ENCODE measurements around the gene ESRRA. TPM values are rescaled to one million over a fixed set of nuclear protein-coding genes. Genes with fewer than 3 reads are reported as not detected.
A peak's percentile ranks its signal among the peaks of the same experiment; 100 is the strongest.

The ESRRA gene
- total and polyA plus RNA-seq, 2 of the 8 experiments (the other 6 are each of a cell fraction or from before 2014, with no cell fraction given) = 18.2 to 37.0 TPM

- no peak overlapping the region for H3K18ac ChIP-seq (ENCODE audit: extremely low read depth, low read length)
- no peak overlapping the region for H3K4ac ChIP-seq (replicated peaks; ENCODE audit: insufficient read length, low read depth, low read length)
- H2BK20ac ChIP-seq (ENCODE audit: low read length) = no peak overlapping the region
- no peaks in the 10 kb centered on the region for H3K9me3 ChIP-seq (ENCODE audit: insufficient read depth in 2 of 2, low read depth in 1 of 2, low read length in 1 of 2)
- H2BK5ac ChIP-seq (ENCODE audit: low read depth, low read length) = 0 out of 2 replicates have a peak overlapping the region, but pooled peaks have one; percentile 44
- H3K27ac ChIP-seq (ENCODE audit: low read depth, low read length) = no peak overlapping the region
- H3K23ac ChIP-seq (ENCODE audit: insufficient read length) = no peak overlapping the region
- H2AFZ ChIP-seq (ENCODE audit: low read length) = no peak overlapping the region
- H4K91ac ChIP-seq (replicated peaks; ENCODE audit: insufficient read length, low read length) = no peak overlapping the region
- no peak overlapping the region for H3K56ac ChIP-seq (replicated peaks; ENCODE audit: insufficient read length, low read depth, low read length)
- no peak overlapping the region for H2AK5ac ChIP-seq (ENCODE audit: low read depth, low read length)
- H2BK120ac ChIP-seq (replicated peaks; ENCODE audit: low read depth, low read length) = no peak overlapping the region
- no peaks in the 10 kb centered on the region for H3K79me1 ChIP-seq (ENCODE audit: low read depth, low read length)
- CTCF ChIA-PET (ENCODE audit: partially characterized antibody) = interaction anchor here (1.0 to 11.4 kb wide), 4 partner anchors 15 to 24 kb away, joined by 3 to 134 read pairs (median 4); partner anchors contain the start of genes CATSPERZ and ESRRA
- FAIRE-seq (no peak), DNase-seq (ENCODE audit: low read depth in 1 of 2, low spot score in 2 of 2) (no peak)
- peaks cover 28 to 38% (median 36%) of the 10 kb centered on the region in 4 experiments; a peak in 6 of 7 replicates for H3K27me3 ChIP-seq (replicated peaks in 1 of 4; ENCODE audit: control insufficient read depth in 3 of 4, extremely low read depth in 1 of 4, insufficient read depth in 3 of 4, low read length in 3 of 4)
- no peak overlapping the region for H2BK15ac ChIP-seq (ENCODE audit: low read length)
- POLR2A ChIA-PET (ENCODE audit: partially characterized antibody) = interaction anchor here (0.9 to 9.5 kb wide), 3 partner anchors 13 to 42 kb away, joined by 3 to 79 read pairs (median 4); no protein-coding TSS in a partner anchor
- no peak overlapping the region for H3K14ac ChIP-seq (ENCODE audit: insufficient read length)
- peaks cover 5 to 17% of the 10 kb centered on the region in 2 experiments for H4K20me1 ChIP-seq (replicated peaks in 1 of 2; ENCODE audit: control insufficient read depth in 1 of 2, insufficient read depth in 2 of 2, low read length in 2 of 2)
- peaks cover 0 to 14% (median 7%) of the 10 kb centered on the region in 4 experiments; a peak in 5 of 7 replicates for H3K4me1 ChIP-seq (replicated peaks in 1 of 4; ENCODE audit: control insufficient read depth in 3 of 4, insufficient read depth in 4 of 4, low read length in 3 of 4)
- no peaks in the 10 kb centered on the region for H3K79me2 ChIP-seq (ENCODE audit: control insufficient read depth in 1 of 2, insufficient read depth in 2 of 2, low read length in 2 of 2)
- no peak overlapping the region for H2BK12ac ChIP-seq (ENCODE audit: low read depth, low read length)
- H3K4me2 ChIP-seq (ENCODE audit: insufficient read depth in 1 of 2, low read depth in 2 of 2, low read length in 2 of 2) = no peak overlapping the region
- no peak overlapping the region for H3K4me3 ChIP-seq (ENCODE audit: extremely low read depth in 1 of 4, insufficient read depth in 2 of 4, low read depth in 3 of 4, low read length in 4 of 4)
- no peak overlapping the region for H3K9ac ChIP-seq (replicated peaks in 1 of 4; ENCODE audit: extremely low read depth in 1 of 4, low read depth in 3 of 4, low read length in 3 of 4)
- peaks cover 0 to 9% (median 0%) of the 10 kb centered on the region in 4 experiments; a peak in 1 of 8 replicates for H3K36me3 ChIP-seq (ENCODE audit: control insufficient read depth in 2 of 4, insufficient read depth in 4 of 4, low read length in 3 of 4)
- no peak overlapping the region for H4K8ac ChIP-seq (ENCODE audit: extremely low read depth, insufficient read depth, low read length)
- H4K5ac ChIP-seq (ENCODE audit: insufficient read length, low read depth, low read length) = no peak overlapping the region
- WGBS, 2 experiments (ENCODE audit: extremely low coverage in 1 of 2, insufficient coverage in 1 of 2, insufficient read length in 1 of 2, insufficient replicate concordance in 2 of 2, low coverage in 1 of 2, low lambda C conversion rate in 2 of 2, missing lambda C conversion rate in 1 of 2) = 95% methylated on average over 33 of the region's 33 CpGs; no CpG with 5 or more reads in 1 of the 2 experiments
- H3K23me2 ChIP-seq (ENCODE audit: low read depth, low read length) = peaks cover 15% of the 10 kb centered on the region; the same call in 1 of the 2 replicates
- no peak for TF ChIP-seq SP4 (IDR thresholded peaks at IDR 0.05; ENCODE audit: low read length)
- no peak for TF ChIP-seq CHD2 (IDR thresholded peaks at IDR 0.05; ENCODE audit: low read length)
- TF ChIP-seq PHF8 (conservative IDR thresholded peaks at IDR 0.05; ENCODE audit: low read depth, low read length) = no peak
- no peak for TF ChIP-seq CTBP2 (IDR thresholded peaks at IDR 0.05; ENCODE audit: borderline replicate concordance, insufficient read depth, insufficient read length, low read length)
- TF ChIP-seq RXRA (IDR thresholded peaks at IDR 0.05; ENCODE audit: insufficient read depth, low read depth, low read length) = no peak
- no peak for TF ChIP-seq NRF1 (IDR thresholded peaks at IDR 0.05; ENCODE audit: low read depth, low read length)
- TF ChIP-seq CBX5 (IDR thresholded peaks at IDR 0.05; ENCODE audit: low read depth, low read length) = no peak
- TF ChIP-seq SIN3A (conservative IDR thresholded peaks at IDR 0.05 in 1 of 2, IDR thresholded peaks at IDR 0.05 in 1 of 2; ENCODE audit: low read depth in 1 of 2, low read length in 2 of 2) = no peak
- no peak for TF ChIP-seq KDM5A (IDR thresholded peaks at IDR 0.05; ENCODE audit: low read length)
- no peak for TF ChIP-seq RNF2 (IDR thresholded peaks at IDR 0.05; ENCODE audit: borderline replicate concordance, low read depth, low read length, missing control alignments, poor library complexity, severe bottlenecking)
- TF ChIP-seq HDAC2 (IDR thresholded peaks at IDR 0.05; ENCODE audit: borderline replicate concordance in 1 of 2, low read depth in 2 of 2, low read length in 2 of 2) = no peak
Observed at GRCh38 chr11:64287676-64288352, 17.5 kb upstream of the ESRRA start.
